ENCODE measurements around the gene UNG. TPM values are rescaled to one million over a fixed set of nuclear protein-coding genes. Genes with fewer than 3 reads are reported as not detected.

UNG gene
- total and polyA plus RNA-seq, 2 of the 8 experiments (the other 6 are each of a cell fraction or from before 2014, with no cell fraction given): 71.6 to 163 TPM

GRCh38 chr12:109065154-109065852, 32.1 kb upstream of the UNG start:
- Histone ChIP-seq H3K23ac (ENCODE audit: insufficient read length) (no peak overlapping the region), H4K91ac (replicated peaks; ENCODE audit: insufficient read length, low read length) (no peak overlapping the region), H2BK12ac (ENCODE audit: low read depth, low read length) (no peak overlapping the region), H3K79me1 (ENCODE audit: low read depth, low read length) (no peaks in the 10 kb centered on the region), H3K27ac (ENCODE audit: low read depth, low read length) (no peak overlapping the region), H4K20me1 (replicated peaks in 1 of 2; ENCODE audit: control insufficient read depth in 1 of 2, insufficient read depth in 2 of 2, low read length in 2 of 2) (no peaks in the 10 kb centered on the region), H3K79me2 (ENCODE audit: control insufficient read depth in 1 of 2, insufficient read depth in 2 of 2, low read length in 2 of 2) (no peaks in the 10 kb centered on the region), H3K4me2 (ENCODE audit: insufficient read depth in 1 of 2, low read depth in 2 of 2, low read length in 2 of 2) (no peak overlapping the region), H3K36me3 (ENCODE audit: control insufficient read depth in 2 of 4, insufficient read depth in 4 of 4, low read length in 3 of 4) (no peaks in the 10 kb centered on the region), H2BK15ac (ENCODE audit: low read length) (no peak overlapping the region), H3K18ac (ENCODE audit: extremely low read depth, low read length) (no peak overlapping the region), H3K9ac (replicated peaks in 1 of 4; ENCODE audit: extremely low read depth in 1 of 4, low read depth in 3 of 4, low read length in 3 of 4) (no peak overlapping the region), H2AFZ (ENCODE audit: low read length) (no peak overlapping the region), H2AK5ac (ENCODE audit: low read depth, low read length) (no peak overlapping the region), H3K4me3 (ENCODE audit: extremely low read depth in 1 of 4, insufficient read depth in 2 of 4, low read depth in 3 of 4, low read length in 4 of 4) (no peak overlapping the region), H2BK20ac (ENCODE audit: low read length) (no peak overlapping the region), H3K4me1 (replicated peaks in 1 of 4; ENCODE audit: control insufficient read depth in 3 of 4, insufficient read depth in 4 of 4, low read length in 3 of 4) (peaks cover 0 to 9% (median 4%) of the 10 kb centered on the region in 4 experiments; a peak in 3 of 7 replicates), H3K27me3 (replicated peaks in 1 of 4; ENCODE audit: control insufficient read depth in 3 of 4, extremely low read depth in 1 of 4, insufficient read depth in 3 of 4, low read length in 3 of 4) (no peaks in the 10 kb centered on the region), H4K8ac (ENCODE audit: extremely low read depth, insufficient read depth, low read length) (no peak overlapping the region), H3K4ac (replicated peaks; ENCODE audit: insufficient read length, low read depth, low read length) (no peak overlapping the region), H2BK120ac (replicated peaks; ENCODE audit: low read depth, low read length) (no peak overlapping the region), H4K5ac (ENCODE audit: insufficient read length, low read depth, low read length) (no peak overlapping the region), H3K56ac (replicated peaks; ENCODE audit: insufficient read length, low read depth, low read length) (no peak overlapping the region), H3K9me3 (ENCODE audit: insufficient read depth in 2 of 2, low read depth in 1 of 2, low read length in 1 of 2) (no peaks in the 10 kb centered on the region), H3K23me2 (ENCODE audit: low read depth, low read length) (peaks cover 4% of the 10 kb centered on the region; the same call in 1 of the 2 replicates), H3K14ac (ENCODE audit: insufficient read length) (no peak overlapping the region), H2BK5ac (ENCODE audit: low read depth, low read length) (no peak overlapping the region)
- FAIRE-seq (no peak), DNase-seq (ENCODE audit: low read depth in 1 of 2, low spot score in 2 of 2) (peak in 1 of 2 experiments; percentile 22)
- POLR2A ChIA-PET (ENCODE audit: partially characterized antibody): no interaction called here
- 80% methylated on average over 5 of the region's 5 CpGs; no CpG with 5 or more reads in 1 of the 2 experiments for whole genome bisulfite sequencing, 2 experiments (ENCODE audit: extremely low coverage in 1 of 2, insufficient coverage in 1 of 2, insufficient read length in 1 of 2, insufficient replicate concordance in 2 of 2, low coverage in 1 of 2, low lambda C conversion rate in 2 of 2, missing lambda C conversion rate in 1 of 2)
- CTCF ChIA-PET (ENCODE audit: partially characterized antibody): interaction anchor here (0.7 to 1.5 kb wide), 2 partner anchors 27 to 107 kb away, joined by 3 read pairs; no protein-coding TSS in a partner anchor
- TF ChIP-seq SUZ12 (IDR thresholded peaks at IDR 0.05; ENCODE audit: low read length) (no peak), KDM1A (IDR thresholded peaks at IDR 0.05; ENCODE audit: borderline replicate concordance, low read length) (no peak), CBX5 (IDR thresholded peaks at IDR 0.05; ENCODE audit: low read depth, low read length) (no peak), SIN3A (conservative IDR thresholded peaks at IDR 0.05 in 1 of 2, IDR thresholded peaks at IDR 0.05 in 1 of 2; ENCODE audit: low read depth in 1 of 2, low read length in 2 of 2) (no peak), HDAC2 (IDR thresholded peaks at IDR 0.05; ENCODE audit: borderline replicate concordance in 1 of 2, low read depth in 2 of 2, low read length in 2 of 2) (no peak), NRF1 (IDR thresholded peaks at IDR 0.05; ENCODE audit: low read depth, low read length) (no peak), BACH1 (IDR thresholded peaks at IDR 0.05; ENCODE audit: low read length) (no peak), MAFK (IDR thresholded peaks at IDR 0.05; ENCODE audit: low read depth, low read length) (no peak), CTBP2 (IDR thresholded peaks at IDR 0.05; ENCODE audit: borderline replicate concordance, insufficient read depth, insufficient read length, low read length) (no peak)
- TF ChIP-seq, protein P1, sequence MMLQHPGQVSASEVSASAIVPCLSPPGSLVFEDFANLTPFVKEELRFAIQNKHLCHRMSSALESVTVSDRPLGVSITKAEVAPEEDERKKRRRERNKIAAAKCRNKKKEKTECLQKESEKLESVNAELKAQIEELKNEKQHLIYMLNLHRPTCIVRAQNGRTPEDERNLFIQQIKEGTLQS (IDR thresholded peaks at IDR 0.05; ENCODE audit: insufficient read depth, low read depth, low read length): no peak
